Measurements from ENCODE around the gene TXNDC11. TPM values are rescaled to one million over a fixed set of nuclear protein-coding genes. Genes with fewer than 3 reads are reported as not detected.
A peak's percentile ranks its signal among the peaks of the same experiment; 100 is the strongest.

Gene TXNDC11
- total RNA-seq, 1 experiment from 2014 or later = 30.9 TPM

DNA sequence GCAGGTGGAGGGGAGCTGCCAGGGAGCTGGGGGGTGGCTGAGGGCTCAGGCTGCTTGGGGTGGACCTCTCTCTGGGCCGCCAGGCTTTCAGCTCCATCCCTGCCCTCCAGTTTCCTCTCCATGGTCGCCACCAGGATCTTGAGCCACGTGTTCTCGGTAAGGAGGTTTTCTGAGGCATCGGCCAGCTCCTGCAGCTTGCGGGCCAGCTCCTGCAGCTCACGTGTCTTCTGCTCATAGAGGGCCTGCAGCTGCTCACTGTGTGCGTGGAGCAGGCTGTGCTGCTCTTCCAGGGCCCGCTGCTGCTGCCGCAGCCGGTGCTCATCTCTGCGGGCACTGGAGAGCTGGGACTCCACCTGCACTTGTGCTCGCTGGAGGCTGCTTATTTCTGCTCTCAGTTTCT, 63.4 kb downstream of the TXNDC11 start:
- no peaks in the 10 kb centered on the region for H3K9me3 ChIP-seq (ENCODE audit: insufficient read depth, low read depth)
- POLR2A ChIA-PET (ENCODE audit: unreplicated experiment) = interaction anchor here (0.5 kb wide), 1 partner anchor 206 kb away, joined by 17 read pairs; no protein-coding TSS in a partner anchor
- H3K36me3 ChIP-seq (ENCODE audit: low read depth) = 0 out of 2 replicates have a peak, but pooled peaks cover 7% of the 10 kb centered on the region
- intact Hi-C loops (cut with micrococcal nuclease; ENCODE audit: unreplicated experiment) = loop anchor here (10.0 kb wide), 1 partner anchor 274 kb away; no protein-coding TSS in a partner anchor
- CTCF ChIA-PET = interaction anchor here (0.6 kb wide), 1 partner anchor 720 kb away, joined by 3 read pairs; no protein-coding TSS in a partner anchor
- no peak for TF ChIP-seq CTCF (conservative IDR thresholded peaks at IDR 0.05)
- no peak for TF ChIP-seq EZH2 (IDR thresholded peaks at IDR 0.05; ENCODE audit: low read depth)
- no TSS peak for BruUV-seq (replicated peaks)
- no peaks in the 10 kb centered on the region for H4K20me1 ChIP-seq (ENCODE audit: insufficient read depth)
- DNase-seq = no peak
- no peak overlapping the region for H3K4me2 ChIP-seq
- H3K27me3 ChIP-seq (ENCODE audit: insufficient read depth, low read depth) = no peaks in the 10 kb centered on the region
- H3K4me1 ChIP-seq (replicated peaks; ENCODE audit: insufficient read depth) = no peaks in the 10 kb centered on the region
- no peak overlapping the region for H3K27ac ChIP-seq
- no peaks in the 10 kb centered on the region for H3K9me2 ChIP-seq (ENCODE audit: insufficient read depth)
- H3K4me3 ChIP-seq = no peak overlapping the region
- H2AFZ ChIP-seq = no peak overlapping the region
- H3F3A ChIP-seq (ENCODE audit: insufficient read depth, low read depth) = peaks cover 16% of the 10 kb centered on the region; the same call in 1 of the 2 replicates
- no peaks in the 10 kb centered on the region for H3K79me2 ChIP-seq (ENCODE audit: low read depth)

DNA sequence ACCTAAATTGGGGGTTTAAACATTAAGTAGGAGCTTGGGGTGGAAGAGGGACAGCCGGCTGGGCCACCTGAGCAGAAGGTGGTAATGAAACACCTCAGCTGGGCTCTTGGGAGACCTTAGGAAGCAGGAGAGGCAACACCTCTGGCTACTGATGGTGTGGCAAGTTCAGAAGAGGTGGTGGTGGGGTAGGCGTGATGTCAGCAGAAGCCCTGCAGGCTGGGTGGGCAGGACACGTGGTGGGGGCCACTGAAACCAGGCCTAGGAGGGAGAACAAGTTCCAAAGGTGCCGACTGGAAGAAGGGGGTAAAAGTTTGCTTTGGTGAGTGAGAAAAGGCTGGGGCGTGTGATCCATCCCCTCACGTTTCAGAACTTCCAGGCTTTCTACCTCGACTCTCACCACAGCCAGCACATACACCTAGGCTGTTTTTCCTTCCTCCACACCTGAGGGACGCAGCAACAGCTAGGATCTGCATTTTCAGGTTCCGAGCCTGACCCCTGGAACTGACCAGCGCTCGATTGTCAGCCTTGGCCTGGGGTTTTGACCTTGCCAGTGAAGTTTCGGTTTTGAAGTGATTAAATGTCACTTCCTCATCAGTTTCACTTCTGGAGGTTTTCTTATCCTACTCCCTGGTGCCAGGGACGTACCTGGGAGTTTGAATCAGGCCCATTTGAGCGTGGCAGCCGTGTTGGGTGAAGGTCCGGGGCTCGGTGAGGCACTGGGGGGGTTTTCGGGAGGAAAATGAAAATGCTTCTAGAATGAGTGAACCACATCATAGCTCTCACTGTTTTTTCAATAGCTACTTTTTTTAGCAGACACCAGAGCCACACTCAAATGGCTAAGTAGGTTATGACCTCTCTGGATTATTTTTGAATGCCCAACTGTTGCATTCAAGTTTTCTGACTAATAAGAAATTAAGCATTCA, 64.4 kb downstream of the TXNDC11 start:
- TF ChIP-seq EZH2 (IDR thresholded peaks at IDR 0.05; ENCODE audit: low read depth) = no peak
- TF ChIP-seq CTCF (conservative IDR thresholded peaks at IDR 0.05) = no peak
- CTCF ChIA-PET = interaction anchor here (1.5 kb wide), 1 partner anchor 146 kb away, joined by 3 read pairs; no protein-coding TSS in a partner anchor
- Histone ChIP-seq H3K4me2 (no peak overlapping the region), H3K4me1 (replicated peaks; ENCODE audit: insufficient read depth) (no peaks in the 10 kb centered on the region), H3K9me2 (ENCODE audit: insufficient read depth) (no peaks in the 10 kb centered on the region), H3K27ac (no peak overlapping the region), H4K20me1 (ENCODE audit: insufficient read depth) (no peaks in the 10 kb centered on the region), H3K4me3 (no peak overlapping the region), H3K9me3 (ENCODE audit: insufficient read depth, low read depth) (no peaks in the 10 kb centered on the region), H2AFZ (no peak overlapping the region), H3K27me3 (ENCODE audit: insufficient read depth, low read depth) (no peaks in the 10 kb centered on the region), H3K79me2 (ENCODE audit: low read depth) (no peaks in the 10 kb centered on the region), H3F3A (ENCODE audit: insufficient read depth, low read depth) (peaks cover 16% of the 10 kb centered on the region; the same call in 1 of the 2 replicates), H3K36me3 (ENCODE audit: low read depth) (0 out of 2 replicates have a peak, but pooled peaks cover 7% of the 10 kb centered on the region)
- no TSS peak for BruUV-seq (replicated peaks)
- POLR2A ChIA-PET (ENCODE audit: unreplicated experiment) = interaction anchor here (0.6 kb wide), 2 partner anchors 33 to 505 kb away, joined by 5 to 6 read pairs; no protein-coding TSS in a partner anchor
- DNase-seq = no peak
- intact Hi-C loops (cut with micrococcal nuclease; ENCODE audit: unreplicated experiment) = loop anchor here (10.0 kb wide), 1 partner anchor 273 kb away; no protein-coding TSS in a partner anchor

- H3K9me3 ChIP-seq (ENCODE audit: insufficient read depth, low read depth) = no peaks in the 10 kb centered on the region
- ChIA-PET POLR2A (ENCODE audit: unreplicated experiment) (interaction anchor here (0.6 kb wide), 1 partner anchor 504 kb away, joined by 5 read pairs; no protein-coding TSS in a partner anchor), CTCF (interaction anchor here (1.5 kb wide), 1 partner anchor 145 kb away, joined by 3 read pairs; no protein-coding TSS in a partner anchor)
- H3K36me3 ChIP-seq (ENCODE audit: low read depth) = 0 out of 2 replicates have a peak, but pooled peaks cover 4% of the 10 kb centered on the region
- DNase-seq = no peak
- H3K9me2 ChIP-seq (ENCODE audit: insufficient read depth) = no peaks in the 10 kb centered on the region
- no peaks in the 10 kb centered on the region for H3K79me2 ChIP-seq (ENCODE audit: low read depth)
- H3K27ac ChIP-seq = no peak overlapping the region
- H3F3A ChIP-seq (ENCODE audit: insufficient read depth, low read depth) = peaks cover 16% of the 10 kb centered on the region; the same call in 1 of the 2 replicates
- TF ChIP-seq EZH2 (IDR thresholded peaks at IDR 0.05; ENCODE audit: low read depth) (no peak), CTCF (conservative IDR thresholded peaks at IDR 0.05) (no peak)
- no peak overlapping the region for H3K4me3 ChIP-seq
- intact Hi-C loops (cut with micrococcal nuclease; ENCODE audit: unreplicated experiment) = loop anchor here (10.0 kb wide), 1 partner anchor 273 kb away; no protein-coding TSS in a partner anchor
- H3K4me2 ChIP-seq = no peak overlapping the region
- H3K27me3 ChIP-seq (ENCODE audit: insufficient read depth, low read depth) = no peaks in the 10 kb centered on the region
- H3K4me1 ChIP-seq (replicated peaks; ENCODE audit: insufficient read depth) = no peaks in the 10 kb centered on the region
- TSS peak; percentile 5 for BruUV-seq (replicated peaks)
- H4K20me1 ChIP-seq (ENCODE audit: insufficient read depth) = no peaks in the 10 kb centered on the region
- no peak overlapping the region for H2AFZ ChIP-seq
Measured at GRCh38 chr16:11677451-11677951, 65.2 kb downstream of the TXNDC11 start.

All from PC-9 (cell line).